GM18867 (cell line): ENCODE results near the gene ATG16L1.

Source experiments
- ATAC-seq: cut with Tn5 transposase; IDR thresholded peaks from one replicate; pipeline ENCODE4 v1.9.1; 2021; ENCODE audit warnings: mild to moderate bottlenecking, moderate library complexity; ENCODE audit not compliant: unreplicated experiment

The ATG16L1 gene

DNA sequence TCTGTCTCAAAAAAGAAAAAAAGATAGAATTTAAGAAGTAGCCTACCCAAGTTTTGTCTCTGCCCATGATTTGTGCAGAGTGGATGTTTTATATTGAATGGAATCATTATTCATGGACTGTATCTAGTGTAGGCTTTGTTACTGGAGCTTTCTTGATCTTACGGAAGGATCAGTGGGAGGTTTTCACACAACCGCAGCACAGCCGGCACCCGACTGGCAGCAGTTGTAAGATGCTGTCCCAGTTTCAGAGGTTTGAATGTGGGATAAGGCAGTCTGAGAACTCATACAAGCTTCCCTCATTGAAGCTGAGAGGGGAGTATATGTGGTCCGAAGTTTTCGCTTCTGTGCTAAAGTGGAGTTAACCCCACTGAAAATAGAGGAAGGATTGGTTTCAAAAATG, 36.4 kb downstream of the ATG16L1 start:
- ATAC-seq = no peak

- ATAC-seq = no peak
These were observed 37.2 kb downstream of the ATG16L1 start for GRCh38 chr2:233288663-233289062.

DNA sequence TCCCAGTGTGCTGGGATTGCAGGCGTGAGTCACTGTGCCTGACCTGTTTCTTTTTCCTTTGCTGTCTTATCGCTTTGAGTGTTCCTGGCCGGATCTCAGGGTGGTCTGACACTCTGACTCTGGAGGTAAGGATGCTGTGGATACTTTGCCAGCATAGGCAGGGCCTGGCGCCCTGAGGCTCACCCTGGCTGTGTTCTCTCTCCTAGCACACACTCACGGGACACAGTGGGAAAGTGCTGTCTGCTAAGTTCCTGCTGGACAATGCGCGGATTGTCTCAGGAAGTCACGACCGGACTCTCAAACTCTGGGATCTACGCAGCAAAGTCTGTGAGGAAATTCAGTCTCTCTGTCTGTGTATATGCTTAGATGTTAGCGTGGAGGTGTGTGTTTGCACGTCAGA, 38.2 kb downstream of the ATG16L1 start:
- ATAC-seq = no peak

DNA sequence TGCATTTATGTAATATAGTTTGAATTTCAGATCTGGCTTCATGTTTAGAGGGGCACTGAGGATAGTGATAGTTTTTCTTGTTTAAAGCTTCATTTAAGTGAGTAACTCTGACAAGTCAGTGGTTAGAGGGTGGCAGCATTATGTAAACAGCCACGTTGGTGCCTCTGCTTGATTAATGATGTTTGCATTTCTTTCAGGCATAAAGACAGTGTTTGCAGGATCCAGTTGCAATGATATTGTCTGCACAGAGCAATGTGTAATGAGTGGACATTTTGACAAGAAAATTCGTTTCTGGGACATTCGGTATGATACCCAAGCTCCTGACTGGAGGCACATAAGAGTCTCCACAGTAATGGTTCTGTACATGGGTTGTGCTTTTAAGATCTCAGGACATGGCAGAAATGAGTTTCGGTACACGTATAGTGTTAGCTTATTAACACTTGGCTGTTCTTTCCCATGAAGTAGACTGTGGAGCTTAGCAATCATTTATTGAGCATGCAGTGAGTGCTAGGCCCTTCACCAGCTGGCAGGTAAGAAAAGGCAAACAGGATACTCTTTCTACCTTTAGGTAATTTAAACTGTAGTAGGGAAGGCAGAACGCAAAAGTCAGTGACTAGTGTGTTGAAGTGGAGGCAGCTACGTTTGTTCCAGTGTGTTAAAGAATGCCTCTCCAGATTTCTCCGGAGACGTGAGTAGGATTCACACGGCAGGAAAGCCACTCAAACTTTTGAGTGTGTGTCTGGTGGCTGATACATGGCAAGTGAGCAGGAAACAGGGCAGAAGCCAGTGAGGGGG, 38.8 kb downstream of the ATG16L1 start:
- no peak for ATAC-seq

GRCh38 chr2:233295891-233296290, 44.4 kb downstream of the ATG16L1 start:
- ATAC-seq = no peak

DNA sequence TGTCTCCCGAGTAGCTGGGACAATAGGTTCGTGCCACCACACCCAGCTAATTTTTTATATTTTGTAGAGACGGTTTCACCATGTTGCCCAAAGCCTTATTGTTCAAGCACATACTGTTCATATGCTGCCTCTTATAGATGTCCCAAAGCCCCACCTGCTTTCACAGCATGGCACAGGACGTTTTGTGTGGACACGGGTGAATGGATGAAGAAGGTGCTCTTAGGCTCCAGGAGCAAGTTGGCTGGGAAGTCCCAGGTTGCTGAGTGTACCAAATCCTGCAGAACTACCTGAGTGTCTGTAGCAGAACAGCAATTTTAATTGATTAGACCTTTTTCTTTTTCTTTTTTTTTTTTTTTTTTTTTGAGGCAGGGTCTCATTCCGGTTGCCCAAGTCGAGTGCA, 45.6 kb downstream of the ATG16L1 start:
- ATAC-seq = no peak

- ATAC-seq = no peak
These were observed 48.9 kb downstream of the ATG16L1 start for GRCh38 chr2:233300401-233300800.

GRCh38 chr2:233301248-233301647, 49.8 kb downstream of the ATG16L1 start:
- no peak for ATAC-seq

DNA sequence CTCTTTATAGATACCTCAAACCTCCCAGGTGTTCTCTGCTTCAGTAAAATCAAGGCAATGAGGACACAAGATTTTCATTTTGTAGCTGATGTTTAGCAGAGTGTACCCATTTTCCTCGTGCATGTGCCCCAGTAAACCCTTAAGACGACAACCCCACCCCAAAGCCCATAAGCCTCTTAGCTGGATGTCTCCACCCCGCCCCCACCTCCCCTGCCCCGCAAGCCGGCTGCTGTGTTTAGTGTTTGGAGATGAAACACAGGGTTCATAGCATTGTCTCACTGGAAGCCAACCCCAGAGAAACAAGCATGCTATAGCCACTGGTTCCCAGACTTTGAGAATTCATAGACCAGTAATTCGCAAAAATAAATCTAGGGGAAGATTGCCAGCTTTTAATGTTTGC, 50.3 kb downstream of the ATG16L1 start:
- ATAC-seq = no peak

DNA sequence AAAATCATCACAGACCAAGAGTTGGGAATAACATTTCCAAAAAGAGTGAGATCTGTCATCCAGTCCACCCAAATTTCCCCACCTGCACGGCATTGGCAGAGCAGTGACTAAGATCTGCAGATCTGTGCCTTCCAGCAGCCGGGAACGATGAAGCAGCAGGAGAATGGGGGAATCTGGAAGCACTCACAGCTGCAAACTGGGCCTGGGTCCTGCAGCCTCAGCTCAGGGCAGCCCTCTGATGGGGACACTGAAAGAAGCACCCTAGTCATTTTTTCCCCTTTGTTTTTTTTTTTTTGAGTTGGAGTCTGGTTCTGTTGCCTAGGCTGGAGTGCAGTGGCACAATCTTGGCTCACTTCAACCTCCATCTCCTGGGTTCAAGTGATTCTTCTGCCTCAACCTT, 51.8 kb downstream of the ATG16L1 start:
- no peak for ATAC-seq

- ATAC-seq = no peak
These were observed 56.1 kb downstream of the ATG16L1 start, which contains the start of gene SAG for GRCh38 chr2:233307565-233307964. TSS of gene SAG (plus strand) at chr2:233307816. CDS start at chr2:233309190, 1,374 bp downstream.

DNA sequence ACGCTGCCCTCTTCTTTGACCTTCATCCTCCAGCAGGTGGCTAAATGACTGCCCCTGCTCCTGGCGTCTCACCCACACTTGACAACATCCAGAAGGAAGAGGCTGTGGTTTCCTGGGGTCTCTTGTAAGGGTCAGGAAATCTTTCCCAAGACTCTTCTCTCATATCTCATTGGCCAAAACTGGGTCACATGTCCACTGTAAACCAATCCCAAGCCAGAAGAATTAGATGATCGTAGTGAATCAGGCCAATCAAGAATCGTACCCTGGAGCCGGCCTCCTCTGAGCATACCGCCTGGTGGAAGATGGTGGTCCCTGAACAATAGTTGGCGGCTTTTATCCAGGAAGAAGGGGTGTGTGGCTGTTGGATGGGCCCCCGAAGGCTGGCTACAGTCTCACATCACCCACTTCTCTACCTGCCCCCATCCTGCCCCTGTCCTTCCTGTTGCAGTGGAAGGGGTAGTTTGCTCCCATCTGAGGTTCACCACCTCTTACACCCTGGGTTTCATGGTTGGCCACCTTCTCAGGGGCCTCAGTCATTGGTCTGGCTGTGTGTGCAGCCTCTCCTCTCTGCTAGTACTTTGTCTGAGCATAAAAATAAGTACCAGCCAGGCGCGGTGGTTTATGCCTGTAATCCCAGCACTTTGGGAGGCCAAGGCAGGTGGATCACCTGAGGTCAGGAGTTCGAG, 59.9 kb downstream of the ATG16L1 start:
- no peak for ATAC-seq

GRCh38 chr2:233312874-233313273, 61.4 kb downstream of the ATG16L1 start:
- peak; percentile 44 for ATAC-seq

GRCh38 chr2:233314180-233314925, 62.9 kb downstream of the ATG16L1 start:
- no peak for ATAC-seq

GRCh38 chr2:233317196-233317943, 65.9 kb downstream of the ATG16L1 start:
- ATAC-seq = no peak

DNA sequence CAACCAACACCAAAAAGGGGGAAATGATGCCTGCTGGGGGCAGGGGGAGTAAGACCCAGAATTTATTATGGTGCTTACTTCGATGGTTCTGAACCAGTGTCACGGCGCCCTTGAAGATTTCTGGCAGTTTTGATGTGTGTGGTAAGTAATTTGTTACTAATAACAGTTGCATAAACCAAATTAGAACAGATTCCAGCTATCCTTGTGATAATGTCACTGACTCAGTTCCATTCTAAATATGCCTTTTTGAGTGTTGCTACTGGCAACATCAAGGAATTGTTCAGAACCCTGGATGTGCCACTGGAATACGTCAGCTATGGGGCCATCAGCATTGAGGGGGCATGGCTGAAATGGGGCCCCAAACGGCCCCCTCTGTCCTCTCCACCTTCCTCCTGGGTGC, 67.8 kb downstream of the ATG16L1 start:
- no peak for ATAC-seq

- ATAC-seq = no peak
These were observed 69.0 kb downstream of the ATG16L1 start for GRCh38 chr2:233320470-233320869.

DNA sequence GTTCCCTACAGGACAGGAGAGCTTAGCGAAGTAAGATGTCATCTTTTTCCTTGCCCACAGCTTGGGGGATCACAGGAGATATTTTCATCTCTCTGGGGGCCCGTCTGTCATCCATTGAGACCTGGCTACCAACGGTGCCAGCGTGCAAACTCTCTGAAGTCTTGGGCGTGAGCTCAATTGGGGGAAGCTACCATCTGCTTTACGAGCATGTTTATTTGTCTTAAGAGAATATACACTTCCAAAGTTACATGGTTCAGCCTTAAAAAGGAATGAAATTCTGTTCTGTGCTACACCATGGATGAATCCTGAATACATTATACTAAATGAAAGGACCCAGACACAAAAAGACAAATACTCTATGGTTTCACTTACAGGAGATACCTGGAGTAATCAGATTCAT, 69.7 kb downstream of the ATG16L1 start:
- ATAC-seq = no peak

- no peak for ATAC-seq
These were observed 72.4 kb downstream of the ATG16L1 start for GRCh38 chr2:233323851-233324250.

DNA sequence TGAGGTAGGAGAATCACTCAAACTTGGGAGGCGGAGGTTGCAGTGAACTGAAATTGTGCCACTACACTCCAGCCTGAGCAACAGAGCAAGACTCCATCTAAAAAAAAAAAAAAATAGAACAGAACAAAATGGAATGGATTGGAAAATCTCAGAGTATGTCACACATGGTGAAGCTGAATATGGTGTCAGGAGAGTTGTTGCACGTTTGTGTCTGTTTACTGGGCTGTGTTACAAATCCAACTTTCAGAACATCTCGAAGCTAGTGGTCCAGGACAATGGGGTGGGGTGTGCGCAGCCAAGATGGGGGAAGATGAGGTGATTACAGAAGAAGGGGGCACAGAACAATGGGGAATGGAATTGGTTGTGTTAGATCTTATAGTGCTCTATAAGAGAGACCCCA, 73.8 kb downstream of the ATG16L1 start:
- no peak for ATAC-seq

DNA sequence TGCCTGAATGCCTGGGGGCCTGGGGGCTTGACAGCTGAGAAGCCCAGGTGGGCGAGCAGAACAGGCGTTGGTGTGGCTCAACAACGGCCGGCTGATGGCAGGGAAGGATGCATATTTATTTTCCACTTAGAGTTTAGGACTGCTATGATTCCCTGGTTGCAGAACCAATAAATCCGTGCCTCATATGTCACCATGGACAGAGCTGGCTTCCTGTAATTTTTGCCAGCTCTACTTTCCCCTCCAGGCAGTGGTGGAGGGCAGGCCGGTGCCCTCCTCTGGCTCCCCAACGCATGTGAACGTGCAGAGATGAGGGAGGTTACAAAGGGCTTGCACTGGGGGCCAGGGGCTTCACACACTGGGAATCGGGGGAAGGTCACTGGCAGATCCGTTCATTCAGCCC, 74.3 kb downstream of the ATG16L1 start:
- ATAC-seq = no peak
